Bronchial epithelial cell (primary cell): ENCODE results near the gene OR5A2. TPM values are rescaled to one million over a fixed set of nuclear protein-coding genes. Genes with fewer than 3 reads are reported as not detected.
A peak's percentile ranks its signal among the peaks of the same experiment; 100 is the strongest.

Experiments
- DNase-seq: peaks from one replicate; pipeline ENCODE4 v3.0.0-alpha.2; 2010; ENCODE audit warnings: low read depth
- FAIRE-seq: peaks from 2 replicates; lab custom pipeline; 2011; peaks lifted over from hg19 to GRCh38; lab: Jason Lieb, UNC
- H3K27me3 ChIP-seq: 2 replicates; pipeline ENCODE4 v1.5.1; 2011; ENCODE audit warnings: low read length; ENCODE audit not compliant: control insufficient read depth, insufficient read depth
- H3K36me3 ChIP-seq: 2 replicates; pipeline ENCODE4 v1.5.1; 2011; ENCODE audit warnings: low read length; ENCODE audit not compliant: control insufficient read depth, insufficient read depth
- H3K4me3 ChIP-seq: 2 replicates; pipeline ENCODE4 v1.5.1; 2011; ENCODE audit warnings: mild to moderate bottlenecking, low read depth, low read length, control low read depth
- total RNA-seq: library from RNA; depleted of rRNA; stranded (reverse); fragments of >200 nt; gene quantifications from 2 replicates; pipeline ENCODE4 v1.2.1, GENCODE V29; 2014
- TF ChIP-seq, protein P1 (sequence below): IDR thresholded peaks from 2 replicates; pipeline ENCODE4 v1.5.1; 2011; ENCODE audit warnings: mild to moderate bottlenecking, moderate library complexity, low read length, control low read depth, inconsistent platforms; ENCODE audit not compliant: insufficient read depth, severe bottlenecking

Gene OR5A2, protein sequence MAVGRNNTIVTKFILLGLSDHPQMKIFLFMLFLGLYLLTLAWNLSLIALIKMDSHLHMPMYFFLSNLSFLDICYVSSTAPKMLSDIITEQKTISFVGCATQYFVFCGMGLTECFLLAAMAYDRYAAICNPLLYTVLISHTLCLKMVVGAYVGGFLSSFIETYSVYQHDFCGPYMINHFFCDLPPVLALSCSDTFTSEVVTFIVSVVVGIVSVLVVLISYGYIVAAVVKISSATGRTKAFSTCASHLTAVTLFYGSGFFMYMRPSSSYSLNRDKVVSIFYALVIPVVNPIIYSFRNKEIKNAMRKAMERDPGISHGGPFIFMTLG
- total RNA-seq, result not detected in 2 replicates

DNA sequence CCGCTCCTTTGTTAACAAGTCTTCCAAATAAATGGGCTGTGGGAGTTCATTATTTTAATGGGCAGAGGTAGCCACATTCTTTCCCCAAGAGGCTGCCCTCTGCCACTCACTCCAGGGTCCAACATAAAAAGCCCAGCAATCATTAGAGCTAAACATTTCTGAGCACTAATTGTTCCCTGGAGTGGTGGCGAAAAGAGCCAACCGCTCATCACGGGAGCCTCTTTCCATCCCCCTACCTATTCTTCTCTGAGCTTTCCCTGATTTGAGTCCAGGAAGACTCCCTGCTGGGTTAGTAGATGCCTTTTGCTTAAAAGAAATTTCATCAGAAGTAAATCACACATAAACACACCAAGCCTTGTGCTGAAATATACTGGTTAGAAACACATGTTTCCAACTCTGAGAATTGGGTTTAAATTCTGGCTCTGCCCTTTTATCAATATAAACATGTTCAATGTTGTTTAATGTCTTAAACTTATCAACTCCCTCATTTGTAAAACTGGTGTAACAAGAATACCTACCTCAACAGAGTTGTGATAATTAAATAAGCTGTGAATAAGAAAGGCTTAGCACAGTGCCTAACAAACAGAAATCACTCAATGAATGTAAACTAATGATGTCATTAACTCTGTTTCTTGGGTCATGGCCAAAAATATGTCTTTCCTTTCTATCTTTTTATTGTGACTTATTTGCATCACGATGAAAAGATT is at the start of gene OR5A2:
Gene OR5A2 (minus strand): TSS at position 53 of the 707 bp plus-strand sequence. CDS start 3,460 bp downstream, outside the sequence.
- TF ChIP-seq, protein P1, sequence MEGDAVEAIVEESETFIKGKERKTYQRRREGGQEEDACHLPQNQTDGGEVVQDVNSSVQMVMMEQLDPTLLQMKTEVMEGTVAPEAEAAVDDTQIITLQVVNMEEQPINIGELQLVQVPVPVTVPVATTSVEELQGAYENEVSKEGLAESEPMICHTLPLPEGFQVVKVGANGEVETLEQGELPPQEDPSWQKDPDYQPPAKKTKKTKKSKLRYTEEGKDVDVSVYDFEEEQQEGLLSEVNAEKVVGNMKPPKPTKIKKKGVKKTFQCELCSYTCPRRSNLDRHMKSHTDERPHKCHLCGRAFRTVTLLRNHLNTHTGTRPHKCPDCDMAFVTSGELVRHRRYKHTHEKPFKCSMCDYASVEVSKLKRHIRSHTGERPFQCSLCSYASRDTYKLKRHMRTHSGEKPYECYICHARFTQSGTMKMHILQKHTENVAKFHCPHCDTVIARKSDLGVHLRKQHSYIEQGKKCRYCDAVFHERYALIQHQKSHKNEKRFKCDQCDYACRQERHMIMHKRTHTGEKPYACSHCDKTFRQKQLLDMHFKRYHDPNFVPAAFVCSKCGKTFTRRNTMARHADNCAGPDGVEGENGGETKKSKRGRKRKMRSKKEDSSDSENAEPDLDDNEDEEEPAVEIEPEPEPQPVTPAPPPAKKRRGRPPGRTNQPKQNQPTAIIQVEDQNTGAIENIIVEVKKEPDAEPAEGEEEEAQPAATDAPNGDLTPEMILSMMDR, result no peak
- DNase-seq, result peak; percentile 20
- no peak for FAIRE-seq
- no peaks in the 10 kb centered on the region for H3K27me3 ChIP-seq
- no peaks in the 10 kb centered on the region for H3K36me3 ChIP-seq
- no peak within 1 kb of the TSS for H3K4me3 ChIP-seq

DNA sequence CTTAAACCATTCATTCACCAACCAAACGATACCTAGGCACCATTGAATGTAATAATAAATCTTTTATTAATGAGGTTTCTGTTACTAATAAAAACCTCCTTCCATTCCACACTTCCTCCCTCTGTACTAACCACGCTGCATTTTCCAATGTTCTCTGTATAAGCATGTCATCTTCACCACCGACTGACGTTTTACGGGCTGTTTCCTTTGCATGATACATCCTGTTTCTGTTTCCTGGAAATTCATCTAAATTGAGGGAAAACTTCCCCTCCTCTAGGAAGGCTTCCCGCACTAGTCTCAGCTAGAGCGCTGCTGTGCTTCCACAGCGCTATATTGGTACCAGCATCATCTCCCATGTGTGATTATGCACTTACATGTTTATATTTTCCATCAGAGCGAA is 49.0 kb upstream of the OR5A2 start:
- Histone ChIP-seq H3K27me3 (no peaks in the 10 kb centered on the region), H3K4me3 (no peak overlapping the region), H3K36me3 (no peaks in the 10 kb centered on the region)
- TF ChIP-seq, protein P1, result no peak
- no peak for DNase-seq
- FAIRE-seq, result no peak

DNA sequence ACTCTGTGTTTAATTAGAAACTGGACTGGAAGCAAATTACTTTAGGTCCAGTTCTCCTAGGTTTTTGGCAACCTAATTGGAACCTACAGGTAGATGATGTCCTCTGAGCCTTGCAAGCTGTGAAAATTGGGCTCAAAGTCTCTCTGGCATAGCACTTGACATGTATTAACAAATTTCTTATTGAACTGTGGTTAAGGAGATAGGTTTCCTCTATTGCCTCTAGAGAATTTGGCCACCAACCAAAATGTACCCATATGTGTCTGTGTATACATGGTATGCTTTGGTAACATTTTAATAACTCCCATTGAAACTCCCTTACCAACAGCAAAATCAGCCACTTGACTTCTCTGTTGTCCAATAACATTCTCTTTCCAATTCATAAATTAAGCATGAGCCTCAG is 46.8 kb upstream of the OR5A2 start, which contains the start of gene OR4D10:
Gene OR4D10 (plus strand): TSS at position 301 of the 400 bp plus-strand sequence. CDS start 4,115 bp downstream, outside the sequence.
- no peak for DNase-seq
- TF ChIP-seq, protein P1, result no peak
- H3K4me3 ChIP-seq, result no peak within 1 kb of the TSS
- no peaks in the 10 kb centered on the region for H3K27me3 ChIP-seq
- FAIRE-seq, result no peak
- no peaks in the 10 kb centered on the region for H3K36me3 ChIP-seq

DNA sequence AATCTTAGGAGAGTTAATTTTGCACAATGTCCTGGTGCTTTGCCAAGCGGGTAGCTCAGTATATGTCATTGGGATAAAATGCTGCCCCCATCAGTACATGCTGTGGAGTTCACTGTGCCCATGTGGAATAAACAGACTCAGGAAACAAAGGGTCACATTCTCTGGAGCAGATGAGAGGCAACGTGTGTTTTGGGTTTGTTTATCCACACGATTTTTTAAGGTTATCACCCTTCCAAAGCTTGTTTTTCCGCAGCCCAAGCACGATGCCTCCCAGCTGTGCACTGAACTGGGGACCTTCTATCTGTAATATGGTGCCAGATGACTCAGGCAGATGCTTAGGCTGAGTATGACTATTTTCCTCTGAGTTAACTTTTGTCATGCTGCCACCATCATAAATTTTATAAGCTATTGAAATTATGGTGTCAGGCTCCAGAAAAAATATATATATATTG is 37.0 kb upstream of the OR5A2 start:
- no peak for DNase-seq
- H3K27me3 ChIP-seq, result no peaks in the 10 kb centered on the region
- TF ChIP-seq, protein P1, result no peak
- no peak for FAIRE-seq
- no peaks in the 10 kb centered on the region for H3K36me3 ChIP-seq
- no peak overlapping the region for H3K4me3 ChIP-seq

DNA sequence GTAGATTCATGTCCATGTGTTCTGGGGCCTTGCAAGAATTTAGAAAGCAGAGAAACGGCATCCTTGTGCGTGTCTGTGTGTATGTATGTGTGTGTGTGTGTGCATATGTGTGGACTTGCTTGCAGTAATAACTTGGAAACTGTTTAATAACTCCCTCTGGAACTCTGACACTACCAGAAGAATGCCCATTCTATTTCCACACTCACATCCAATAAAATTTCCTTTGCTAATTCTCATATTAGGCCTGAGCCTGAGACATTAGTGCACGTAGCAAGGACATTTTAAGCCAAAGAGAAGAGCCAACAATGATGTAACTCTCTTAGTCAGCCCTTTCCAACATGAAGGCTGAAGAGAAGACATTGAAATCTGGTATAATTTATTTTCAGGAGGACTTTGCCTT is 33.7 kb upstream of the OR5A2 start:
- Histone ChIP-seq H3K4me3 (no peak overlapping the region), H3K27me3 (no peaks in the 10 kb centered on the region), H3K36me3 (no peaks in the 10 kb centered on the region)
- FAIRE-seq, result no peak
- TF ChIP-seq, protein P1, result no peak
- no peak for DNase-seq
